Kidney tubule cell (primary cell): Measurements from ENCODE around the gene PRL.

Experiments
- DNase-seq: peaks from one replicate; pipeline ENCODE4 v3.0.0-alpha.2; 2018; ENCODE audit warnings: low spot score

PRL gene

GRCh38 chr6:22296936-22297335 is at the start of gene PRL:
PRL (minus strand) TSS chr6:22297036; CDS start chr6:22296982, 54 bp downstream.
- no peak for DNase-seq

GRCh38 chr6:22343864-22344263 is 47.0 kb upstream of the PRL start:
- no peak for DNase-seq

- DNase-seq, result no peak
Measured at GRCh38 chr6:22334778-22335177, 37.9 kb upstream of the PRL start.

GRCh38 chr6:22333802-22334201 is 37.0 kb upstream of the PRL start:
- no peak for DNase-seq

GRCh38 chr6:22332711-22333110 is 35.9 kb upstream of the PRL start:
- peak; percentile 57 for DNase-seq

- no peak for DNase-seq
Measured at GRCh38 chr6:22332216-22332615, 35.4 kb upstream of the PRL start.

- DNase-seq, result no peak
Measured at GRCh38 chr6:22330941-22331340, 34.1 kb upstream of the PRL start.

GRCh38 chr6:22328474-22328873 is 31.6 kb upstream of the PRL start:
- DNase-seq, result no peak

- DNase-seq, result no peak
Measured at GRCh38 chr6:22327881-22328280, 31.0 kb upstream of the PRL start.

- DNase-seq, result no peak
Measured at GRCh38 chr6:22326500-22326899, 29.7 kb upstream of the PRL start.

- no peak for DNase-seq
Measured at GRCh38 chr6:22325481-22325880, 28.6 kb upstream of the PRL start.

GRCh38 chr6:22323848-22324247 is 27.0 kb upstream of the PRL start:
- DNase-seq, result no peak

GRCh38 chr6:22322103-22323030 is 25.5 kb upstream of the PRL start:
- DNase-seq, result no peak

GRCh38 chr6:22320750-22321149 is 23.9 kb upstream of the PRL start:
- peak; percentile 95 for DNase-seq

GRCh38 chr6:22318404-22318803 is 21.6 kb upstream of the PRL start:
- DNase-seq, result no peak

- DNase-seq, result no peak
Measured at GRCh38 chr6:22313796-22314195, 17.0 kb upstream of the PRL start.

- no peak for DNase-seq
Measured at GRCh38 chr6:22308939-22309338, 12.1 kb upstream of the PRL start.

- no peak for DNase-seq
Measured at GRCh38 chr6:22306741-22307466, 10.1 kb upstream of the PRL start.

- DNase-seq, result no peak
Measured at GRCh38 chr6:22302838-22303237, 6.0 kb upstream of the PRL start.

GRCh38 chr6:22300273-22300998 is 3.6 kb upstream of the PRL start:
- no peak for DNase-seq

GRCh38 chr6:22298475-22298890 is 1.6 kb upstream of the PRL start:
- no peak for DNase-seq

- no peak for DNase-seq
Measured at GRCh38 chr6:22296067-22296466, 769 bp downstream of the PRL start.

GRCh38 chr6:22295145-22295544 is 1.7 kb downstream of the PRL start:
- no peak for DNase-seq
